Activated CD4-positive, alpha-beta T cell treated with anti-CD3 and anti-CD28 coated beads, Interleukin-2, Interleukin-6, amounts not matched to agents 100 ng/mL and 50 ng/mL, durations not matched to agents 16 hours and 8 hours (primary cell): ENCODE data around the gene PPEF2.
"Not testable (repeated sequence)": the region's sequence is repeated elsewhere in the genome, so short reads cannot be mapped to it uniquely, and the experiment has no call there.

Source experiments
- DNase-seq: peaks from one replicate; pipeline ENCODE4 v3.0.0-alpha.2; 2020

PPEF2 gene

GRCh38 chr4:75902352-75902751, at the start of gene PPEF2:
PPEF2 (minus strand) TSS chr4:75902452; CDS start chr4:75896325, 6,127 bp downstream.
- DNase-seq = no peak

GRCh38 chr4:75950213-75950815, 48.1 kb upstream of the PPEF2 start:
- no peak for DNase-seq

- DNase-seq = no peak
Observed at GRCh38 chr4:75948822-75949444, 46.7 kb upstream of the PPEF2 start.

- DNase-seq = peak; percentile 90
Observed at GRCh38 chr4:75940692-75941253, 38.5 kb upstream of the PPEF2 start, which contains the start of gene NAAA. NAAA (minus strand) TSS chr4:75941013; CDS start chr4:75940949, 64 bp downstream.

GRCh38 chr4:75939890-75940691, 37.8 kb upstream of the PPEF2 start:
- DNase-seq = peak; percentile 86

- peak; percentile 6 for DNase-seq
Observed at GRCh38 chr4:75935628-75936027, 33.4 kb upstream of the PPEF2 start.

GRCh38 chr4:75930152-75930551, 27.9 kb upstream of the PPEF2 start:
- no peak for DNase-seq

- DNase-seq = not testable (repeated sequence)
Observed at GRCh38 chr4:75924916-75925315, 22.7 kb upstream of the PPEF2 start.

GRCh38 chr4:75924309-75924827, 22.1 kb upstream of the PPEF2 start:
- DNase-seq = no peak

GRCh38 chr4:75922588-75922987, 20.3 kb upstream of the PPEF2 start:
- DNase-seq = no peak

- no peak for DNase-seq
Observed at GRCh38 chr4:75921910-75922309, 19.7 kb upstream of the PPEF2 start.

- no peak for DNase-seq
Observed at GRCh38 chr4:75920327-75920726, 18.1 kb upstream of the PPEF2 start.

- no peak for DNase-seq
Observed at GRCh38 chr4:75919920-75920319, 17.7 kb upstream of the PPEF2 start.

GRCh38 chr4:75916091-75916661, 13.9 kb upstream of the PPEF2 start:
- peak; percentile 51 for DNase-seq

- DNase-seq = no peak
Observed at GRCh38 chr4:75912968-75913367, 10.7 kb upstream of the PPEF2 start.

GRCh38 chr4:75910831-75911230, 8.6 kb upstream of the PPEF2 start:
- DNase-seq = not testable (repeated sequence)

GRCh38 chr4:75909405-75909804, 7.2 kb upstream of the PPEF2 start:
- no peak for DNase-seq

- no peak for DNase-seq
Observed at GRCh38 chr4:75908555-75908954, 6.3 kb upstream of the PPEF2 start.

- no peak for DNase-seq
Observed at GRCh38 chr4:75907966-75908365, 5.7 kb upstream of the PPEF2 start.

- DNase-seq = no peak
Observed at GRCh38 chr4:75904076-75904475, 1.8 kb upstream of the PPEF2 start.

GRCh38 chr4:75898536-75898935, 3.7 kb downstream of the PPEF2 start:
- no peak for DNase-seq

- peak; percentile 52 for DNase-seq
Observed at GRCh38 chr4:75895744-75896314, 6.4 kb downstream of the PPEF2 start.

- DNase-seq = no peak
Observed at GRCh38 chr4:75892508-75892907, 9.7 kb downstream of the PPEF2 start.
